ENCODE measurements around the gene HARBI1. TPM values are rescaled to one million over a fixed set of nuclear protein-coding genes. Genes with fewer than 3 reads are reported as not detected.
A peak's percentile ranks its signal among the peaks of the same experiment; 100 is the strongest.

Gene HARBI1
- total RNA-seq, 1 donor from 2014 or later = 8.0 TPM

- peak; percentile 16 for TF ChIP-seq CTCF (conservative IDR thresholded peaks at IDR 0.05)
- H3K9me3 Mint-ChIP-seq = no peaks in the 10 kb centered on the region
- H3K27ac Mint-ChIP-seq (ENCODE audit: unreplicated experiment) = peak overlapping the region; percentile 100
- H3K36me3 Mint-ChIP-seq (ENCODE audit: low read depth) = no peaks in the 10 kb centered on the region
- H3K4me1 Mint-ChIP-seq = peaks cover 24% of the 10 kb centered on the region
- DNase-seq (ENCODE audit: low read depth, low spot score) = no peak
- no peaks in the 10 kb centered on the region for H3K27me3 Mint-ChIP-seq (ENCODE audit: low read depth)
- peak overlapping the region; percentile 94 for H3K4me3 Mint-ChIP-seq
These were observed 916 bp upstream of the HARBI1 start for GRCh38 chr11:46617972-46618314.

- H3K9me3 Mint-ChIP-seq = no peaks in the 10 kb centered on the region
- TF ChIP-seq CTCF (conservative IDR thresholded peaks at IDR 0.05) = no peak
- no peaks in the 10 kb centered on the region for H3K27me3 Mint-ChIP-seq (ENCODE audit: low read depth)
- H3K4me3 Mint-ChIP-seq = peak overlapping the region; percentile 94
- H3K36me3 Mint-ChIP-seq (ENCODE audit: low read depth) = no peaks in the 10 kb centered on the region
- no peak for DNase-seq (ENCODE audit: low read depth, low spot score)
- peak overlapping the region; percentile 89 for H3K27ac Mint-ChIP-seq (ENCODE audit: unreplicated experiment)
- H3K4me1 Mint-ChIP-seq = peaks cover 24% of the 10 kb centered on the region
These were observed 385 bp downstream of the HARBI1 start for GRCh38 chr11:46616551-46617133.

GRCh38 chr11:46615756-46616155 is 1.3 kb downstream of the HARBI1 start:
- H3K4me1 Mint-ChIP-seq = peaks cover 24% of the 10 kb centered on the region
- H3K27ac Mint-ChIP-seq (ENCODE audit: unreplicated experiment) = no peak overlapping the region
- H3K27me3 Mint-ChIP-seq (ENCODE audit: low read depth) = no peaks in the 10 kb centered on the region
- no peak for DNase-seq (ENCODE audit: low read depth, low spot score)
- H3K9me3 Mint-ChIP-seq = no peaks in the 10 kb centered on the region
- H3K4me3 Mint-ChIP-seq = peak overlapping the region; percentile 94
- no peaks in the 10 kb centered on the region for H3K36me3 Mint-ChIP-seq (ENCODE audit: low read depth)
- TF ChIP-seq CTCF (conservative IDR thresholded peaks at IDR 0.05) = no peak

- H3K9me3 Mint-ChIP-seq = no peaks in the 10 kb centered on the region
- DNase-seq (ENCODE audit: low read depth, low spot score) = no peak
- no peaks in the 10 kb centered on the region for H3K36me3 Mint-ChIP-seq (ENCODE audit: low read depth)
- H3K27me3 Mint-ChIP-seq (ENCODE audit: low read depth) = no peaks in the 10 kb centered on the region
- peaks cover 8% of the 10 kb centered on the region for H3K4me1 Mint-ChIP-seq
- H3K4me3 Mint-ChIP-seq = no peak overlapping the region
- H3K27ac Mint-ChIP-seq (ENCODE audit: unreplicated experiment) = no peak overlapping the region
- TF ChIP-seq CTCF (conservative IDR thresholded peaks at IDR 0.05) = no peak
These were observed 4.7 kb downstream of the HARBI1 start for GRCh38 chr11:46612326-46612725.

- DNase-seq (ENCODE audit: low read depth, low spot score) = no peak
- H3K27ac Mint-ChIP-seq (ENCODE audit: unreplicated experiment) = no peak overlapping the region
- H3K36me3 Mint-ChIP-seq (ENCODE audit: low read depth) = no peaks in the 10 kb centered on the region
- peaks cover 6% of the 10 kb centered on the region for H3K4me1 Mint-ChIP-seq
- H3K4me3 Mint-ChIP-seq = peak overlapping the region; percentile 10
- H3K9me3 Mint-ChIP-seq = no peaks in the 10 kb centered on the region
- TF ChIP-seq CTCF (conservative IDR thresholded peaks at IDR 0.05) = no peak
- no peaks in the 10 kb centered on the region for H3K27me3 Mint-ChIP-seq (ENCODE audit: low read depth)
These were observed 5.3 kb downstream of the HARBI1 start for GRCh38 chr11:46611526-46612304.

Data from neural crest cell (in vitro differentiated cells).